HG02943 (cell line): Measurements from ENCODE around the gene RPP25L.
"Not testable (repeated sequence)": the region's sequence is repeated elsewhere in the genome, so short reads cannot be mapped to it uniquely, and the experiment has no call there.

Source experiments
- ATAC-seq: cut with Tn5 transposase; IDR thresholded peaks from one replicate; pipeline ENCODE4 v1.9.1; 2021; ENCODE audit warnings: mild to moderate bottlenecking, low read depth, moderate library complexity; ENCODE audit not compliant: unreplicated experiment

RPP25L gene, protein sequence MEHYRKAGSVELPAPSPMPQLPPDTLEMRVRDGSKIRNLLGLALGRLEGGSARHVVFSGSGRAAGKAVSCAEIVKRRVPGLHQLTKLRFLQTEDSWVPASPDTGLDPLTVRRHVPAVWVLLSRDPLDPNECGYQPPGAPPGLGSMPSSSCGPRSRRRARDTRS

DNA sequence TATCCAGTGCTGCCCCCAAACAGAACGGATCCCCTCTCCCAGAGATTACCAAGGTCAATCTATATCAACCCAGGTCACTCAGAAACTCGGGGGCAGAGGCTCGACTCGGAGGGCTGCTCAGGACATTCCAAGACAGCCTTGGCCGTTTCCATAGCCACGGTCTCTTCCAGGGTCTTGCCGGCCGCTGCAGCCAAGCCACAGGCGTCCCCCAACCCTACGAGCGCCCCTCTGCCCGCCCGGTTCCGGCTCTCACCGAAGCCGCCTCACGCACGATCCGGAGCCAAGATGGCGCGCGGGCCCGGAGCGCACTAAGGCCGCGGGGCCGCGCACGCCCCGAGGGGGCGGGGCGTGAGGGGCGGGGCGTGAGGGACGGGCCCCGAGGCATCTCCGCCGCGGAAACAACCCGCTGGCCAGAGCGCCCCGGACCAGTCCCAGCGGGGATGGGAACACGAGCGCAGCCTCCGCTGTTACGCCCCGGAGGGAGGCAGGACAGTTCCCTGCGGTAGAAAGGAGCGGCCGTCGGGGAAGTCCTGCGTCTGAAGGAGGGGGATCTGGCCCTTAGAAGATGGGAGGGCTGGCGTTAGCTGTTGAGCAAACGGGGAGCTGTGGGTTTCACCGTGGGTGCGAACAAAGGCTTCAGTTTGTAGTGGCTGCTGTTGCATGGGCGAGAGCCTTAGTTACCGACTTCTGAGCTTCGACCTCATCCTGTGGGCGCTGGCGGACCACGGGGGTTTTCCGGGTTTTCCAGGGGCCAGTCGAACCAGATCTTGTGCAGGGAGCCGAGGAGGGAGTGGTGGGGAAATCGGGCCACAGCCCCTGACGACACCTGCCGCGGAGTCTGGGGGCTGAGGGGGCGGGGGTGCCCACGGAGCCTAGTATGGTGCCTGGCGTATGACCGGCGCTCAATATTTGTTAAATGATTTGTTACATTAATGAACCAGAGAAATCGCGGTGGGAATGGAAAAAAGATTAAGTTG is at the start of gene RPP25L:
TSS of gene RPP25L (minus strand) at position 287 of the 977 bp plus-strand sequence. CDS start 801 bp downstream, outside the sequence.
- peak; percentile 88 for ATAC-seq

DNA sequence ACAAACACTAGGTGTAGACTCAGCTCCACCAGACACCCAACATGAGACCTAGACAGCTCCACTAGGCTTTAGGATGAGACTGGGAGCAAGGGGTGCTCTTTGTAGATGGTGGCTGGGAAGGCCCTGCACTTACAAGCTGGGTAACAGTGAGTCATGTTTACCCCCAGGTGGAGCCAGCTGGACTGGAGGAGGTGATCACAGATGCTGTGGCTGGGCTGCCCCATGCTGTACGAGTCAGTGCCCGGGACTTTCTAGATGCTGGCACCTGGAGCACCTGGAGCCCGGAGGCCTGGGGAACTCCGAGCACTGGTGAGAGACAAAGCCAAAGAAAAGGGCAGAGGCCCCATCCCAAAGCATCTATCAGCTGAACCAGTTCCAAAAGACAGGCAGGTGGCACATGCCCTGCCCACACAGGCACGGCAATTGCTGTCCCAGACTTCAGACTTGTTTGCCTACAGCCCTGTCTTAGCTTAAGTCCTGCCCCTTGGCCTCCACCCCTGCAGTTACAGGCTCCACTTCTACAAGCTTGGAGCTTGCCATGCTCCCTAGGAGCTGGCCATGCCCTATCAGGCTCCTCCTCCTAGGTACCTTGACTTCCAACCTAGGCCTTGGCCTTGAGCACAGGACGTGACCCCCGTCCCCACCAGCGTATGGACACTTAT is 47.8 kb upstream of the RPP25L start:
- no peak for ATAC-seq

DNA sequence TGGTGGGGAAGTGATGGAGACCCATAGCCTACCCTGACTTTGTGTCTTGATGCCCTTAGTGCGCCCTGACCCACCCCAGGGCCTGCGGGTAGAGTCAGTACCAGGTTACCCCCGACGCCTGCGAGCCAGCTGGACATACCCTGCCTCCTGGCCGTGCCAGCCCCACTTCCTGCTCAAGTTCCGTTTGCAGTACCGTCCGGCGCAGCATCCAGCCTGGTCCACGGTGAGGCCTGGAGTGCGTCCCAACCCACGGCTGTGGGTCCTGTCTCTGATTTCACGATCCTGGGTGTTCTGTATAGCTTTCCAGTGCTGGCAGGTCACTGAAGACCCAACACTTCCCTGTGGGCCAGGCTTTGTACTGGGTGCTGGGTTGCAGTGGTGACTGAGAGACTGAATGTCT is 46.6 kb upstream of the RPP25L start:
- ATAC-seq, result no peak

DNA sequence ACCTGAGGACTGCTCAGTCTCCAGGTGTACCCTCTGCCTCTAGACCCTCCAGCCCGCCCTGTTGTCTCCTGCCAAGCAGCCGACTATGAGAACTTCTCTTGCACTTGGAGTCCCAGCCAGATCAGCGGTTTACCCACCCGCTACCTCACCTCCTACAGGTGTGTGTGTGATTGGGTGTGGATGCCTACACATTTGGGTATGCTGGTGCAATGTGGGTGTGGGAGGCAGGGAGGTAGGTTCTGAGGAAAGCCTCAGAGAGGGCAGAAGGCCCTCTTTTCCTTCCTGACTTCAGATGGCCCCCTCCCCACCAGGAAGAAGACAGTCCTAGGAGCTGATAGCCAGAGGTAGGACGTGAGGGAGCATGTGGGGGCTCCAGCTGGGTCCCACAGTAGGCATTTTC is 45.1 kb upstream of the RPP25L start:
- no peak for ATAC-seq

DNA sequence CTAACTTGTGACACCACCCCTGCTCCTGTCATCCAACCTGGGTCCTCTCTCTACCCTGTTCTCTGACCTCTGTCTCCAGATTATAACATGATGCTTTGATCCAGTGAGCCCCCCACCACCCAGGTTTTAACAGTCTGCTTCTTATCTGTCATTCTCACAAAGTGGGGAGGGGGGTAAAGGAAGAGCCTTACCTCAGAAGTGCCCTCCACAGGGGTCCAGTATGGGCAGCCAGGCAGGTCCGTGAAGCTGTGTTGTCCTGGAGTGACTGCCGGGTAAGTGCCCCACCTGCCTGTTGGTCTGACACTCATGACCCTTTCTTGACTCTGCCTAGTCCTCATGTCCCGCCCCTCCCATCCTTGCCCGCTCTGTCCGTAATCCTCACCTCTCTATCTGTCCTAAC is 43.5 kb upstream of the RPP25L start:
- ATAC-seq, result no peak

DNA sequence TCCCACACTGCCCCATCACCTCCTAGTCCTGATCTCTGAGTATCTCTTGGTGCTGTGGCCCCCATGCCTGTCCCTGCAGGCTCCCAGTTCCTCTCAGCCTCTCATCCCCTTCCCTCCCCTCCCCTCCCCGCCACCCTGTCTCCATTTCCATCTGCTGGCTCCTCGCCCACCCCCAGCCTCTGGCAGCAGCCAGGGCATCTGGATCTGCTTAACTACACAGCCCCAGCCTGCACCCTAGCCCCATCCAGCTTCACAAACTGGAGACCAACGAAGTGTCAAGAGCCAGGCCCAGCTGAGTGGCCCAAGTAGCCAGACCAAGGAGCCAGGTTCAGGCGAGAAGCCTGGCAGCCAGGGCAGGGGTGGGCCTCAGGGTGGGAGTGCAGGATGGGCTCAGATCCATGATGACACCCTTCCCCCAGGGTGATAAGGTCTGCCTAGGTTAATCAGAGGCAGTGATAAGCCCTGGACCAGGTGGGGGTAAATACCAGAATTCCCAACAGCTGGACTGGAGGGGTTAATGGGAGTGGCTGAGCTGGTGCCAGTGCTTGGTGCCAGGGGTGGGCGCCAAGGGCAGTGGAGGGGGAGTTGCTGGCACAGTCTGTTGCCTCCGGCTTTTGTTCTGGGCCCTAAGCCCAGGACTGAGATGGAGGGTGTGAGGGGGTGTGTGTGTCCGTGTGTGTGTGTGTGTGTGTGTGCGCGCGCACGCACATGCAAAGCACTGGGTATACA is 42.6 kb upstream of the RPP25L start:
- no peak for ATAC-seq

DNA sequence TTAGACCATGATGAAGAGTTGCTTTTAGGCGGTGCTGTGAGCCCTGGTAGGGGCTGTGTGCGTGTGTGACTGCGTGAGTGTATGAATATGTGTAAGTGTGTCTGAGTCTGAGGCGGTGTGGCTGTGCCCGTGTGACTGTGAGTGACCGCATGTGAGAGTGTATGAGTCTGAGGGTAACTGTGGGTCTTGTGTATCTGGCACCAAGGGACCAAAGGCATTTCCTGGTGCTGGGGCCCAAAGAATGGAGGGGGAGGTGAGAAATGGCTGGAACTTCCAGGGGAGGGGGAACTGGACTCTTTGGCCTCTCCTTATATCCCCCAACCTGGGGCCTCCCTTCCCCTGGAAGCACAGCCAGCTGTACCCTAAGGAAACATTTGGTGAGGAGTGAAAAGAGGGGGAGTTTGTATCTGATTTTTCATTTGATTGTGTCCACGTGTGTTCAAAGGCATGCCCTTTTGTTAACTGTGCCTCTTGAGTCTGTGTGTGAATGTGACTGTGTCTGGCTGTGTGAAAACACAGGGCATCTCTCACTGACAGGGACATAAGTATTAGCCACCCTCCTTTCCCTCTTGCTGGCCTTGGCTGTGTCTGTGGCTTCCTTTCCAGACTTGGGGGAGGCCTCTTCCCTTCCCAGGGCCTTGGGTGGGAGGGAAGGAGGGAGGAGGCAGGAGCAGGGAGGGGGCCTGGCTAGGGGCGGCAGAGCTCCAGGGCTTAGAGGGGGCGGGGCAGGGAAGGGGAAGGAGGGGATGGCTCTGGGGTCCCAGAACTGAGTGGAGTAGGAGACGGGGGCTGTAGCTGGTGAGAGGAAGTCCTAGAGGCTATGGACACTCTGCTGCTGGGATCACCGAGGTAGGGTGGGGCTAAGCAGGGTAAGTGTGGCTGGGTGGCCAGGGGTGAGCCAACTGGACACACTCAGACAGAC is 41.5 kb upstream of the RPP25L start:
- ATAC-seq, result no peak

DNA sequence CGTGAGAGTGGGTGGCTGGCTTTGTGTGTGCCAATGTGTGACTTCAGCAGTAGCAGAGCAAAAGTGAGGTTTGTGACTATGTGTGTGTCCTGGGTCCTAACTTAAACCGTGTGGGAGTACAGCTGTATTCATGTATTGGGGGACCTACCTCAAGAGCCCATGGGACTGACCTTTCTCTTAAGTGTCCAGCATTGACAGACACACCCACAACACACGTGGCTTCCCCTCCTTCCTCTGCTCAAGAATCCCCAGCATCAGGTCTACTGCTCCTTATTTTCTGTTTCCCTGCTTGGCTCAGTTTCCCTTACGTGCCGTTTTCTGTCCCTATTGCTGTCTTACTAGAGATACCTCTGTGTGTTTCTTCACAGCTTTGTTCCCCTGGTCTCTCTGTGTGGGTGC is 40.7 kb upstream of the RPP25L start:
- ATAC-seq, result no peak

DNA sequence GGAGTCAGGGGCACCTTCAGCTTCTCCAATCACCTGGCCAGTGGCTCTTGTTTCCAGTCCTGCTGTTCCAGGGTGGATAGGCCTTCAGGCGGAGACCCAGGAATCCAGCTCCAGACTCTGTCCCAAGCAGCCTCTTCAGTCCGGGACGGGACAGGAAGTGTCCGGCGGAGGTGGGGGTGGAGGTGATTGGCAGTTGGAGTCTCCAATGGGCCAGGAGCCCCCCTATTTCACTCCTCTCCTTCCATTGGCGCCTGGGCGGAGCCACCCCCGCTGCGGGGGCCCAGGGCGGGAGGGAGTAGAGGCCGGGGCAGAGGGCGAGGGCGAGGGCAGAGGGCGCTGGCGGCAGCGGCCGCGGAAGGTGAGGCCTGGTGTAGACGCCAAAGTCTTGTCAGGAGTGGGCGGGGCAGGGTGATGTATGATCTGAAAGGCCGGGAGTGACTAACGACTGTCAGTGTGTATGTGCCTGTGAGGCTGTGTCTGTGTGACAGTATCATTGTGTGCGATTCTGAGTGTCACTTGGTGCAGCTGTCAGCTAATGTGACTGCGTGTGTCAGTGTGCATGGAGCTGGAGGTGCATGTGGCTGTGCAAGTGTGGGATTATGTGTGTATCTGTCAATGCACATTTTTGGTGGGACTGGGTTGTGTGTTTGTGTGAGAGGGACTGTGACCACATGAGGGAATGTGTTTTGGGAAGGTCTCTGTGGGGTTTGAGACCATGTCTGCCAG is 40.1 kb upstream of the RPP25L start, which contains the start of gene IL11RA:
TSS of gene IL11RA (plus strand) at position 310 of the 726 bp plus-strand sequence. CDS start 3,033 bp downstream, outside the sequence.
- no peak for ATAC-seq

DNA sequence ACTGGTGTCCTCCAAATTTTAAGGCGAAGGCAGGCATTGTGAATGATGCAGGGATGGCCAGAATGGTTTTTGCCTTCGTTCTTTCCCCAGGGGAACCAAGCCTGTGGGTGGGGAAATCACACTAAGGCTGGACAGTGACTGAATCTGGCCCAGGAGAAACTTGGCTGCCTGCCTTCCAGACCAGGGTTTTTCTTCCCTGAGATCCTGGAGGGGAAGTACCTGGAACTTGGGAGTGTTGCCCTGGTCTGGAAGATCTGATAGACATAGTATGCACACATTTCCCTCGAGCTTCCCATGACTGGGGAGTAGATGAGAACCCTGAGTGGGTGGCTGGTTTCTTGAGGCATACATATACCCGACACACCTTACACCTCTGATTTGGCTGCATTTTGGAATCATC is 39.4 kb upstream of the RPP25L start:
- no peak for ATAC-seq

DNA sequence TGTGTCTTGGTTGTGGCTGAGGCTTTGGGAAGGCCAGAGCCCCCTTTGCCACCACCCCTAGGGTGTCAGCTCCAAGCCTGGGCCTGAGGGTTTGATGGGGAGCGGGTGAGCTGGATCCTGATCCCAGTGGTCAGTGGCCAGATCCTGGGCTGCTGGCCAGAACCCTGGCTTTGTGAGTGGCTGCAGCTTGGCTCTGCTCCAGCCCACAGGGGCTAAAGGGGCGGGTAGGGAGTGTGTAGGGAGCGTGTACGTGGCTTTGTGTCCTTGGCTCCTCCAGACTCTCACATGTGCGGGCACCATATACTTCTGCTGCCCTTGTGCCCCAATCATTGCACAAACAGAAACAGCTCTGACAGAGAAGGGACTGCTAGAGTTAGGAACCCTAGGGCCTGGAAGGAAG is 38.9 kb upstream of the RPP25L start:
- ATAC-seq, result no peak

DNA sequence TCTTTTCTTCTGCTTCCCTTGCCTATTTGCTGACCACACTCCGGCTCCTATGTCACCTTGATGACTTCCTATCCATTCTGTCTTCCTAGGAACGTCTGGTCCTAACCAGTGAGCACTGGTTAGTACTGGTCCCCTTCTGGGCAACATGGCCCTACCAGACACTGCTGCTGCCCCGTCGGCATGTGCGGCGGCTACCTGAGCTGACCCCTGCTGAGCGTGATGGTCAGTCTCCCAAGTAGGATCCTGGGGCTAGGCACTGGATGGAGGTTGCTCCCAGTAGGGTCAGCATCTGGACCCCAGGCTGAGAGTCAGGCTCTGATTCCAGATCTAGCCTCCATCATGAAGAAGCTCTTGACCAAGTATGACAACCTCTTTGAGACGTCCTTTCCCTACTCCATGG is 36.8 kb upstream of the RPP25L start:
- ATAC-seq, result no peak

DNA sequence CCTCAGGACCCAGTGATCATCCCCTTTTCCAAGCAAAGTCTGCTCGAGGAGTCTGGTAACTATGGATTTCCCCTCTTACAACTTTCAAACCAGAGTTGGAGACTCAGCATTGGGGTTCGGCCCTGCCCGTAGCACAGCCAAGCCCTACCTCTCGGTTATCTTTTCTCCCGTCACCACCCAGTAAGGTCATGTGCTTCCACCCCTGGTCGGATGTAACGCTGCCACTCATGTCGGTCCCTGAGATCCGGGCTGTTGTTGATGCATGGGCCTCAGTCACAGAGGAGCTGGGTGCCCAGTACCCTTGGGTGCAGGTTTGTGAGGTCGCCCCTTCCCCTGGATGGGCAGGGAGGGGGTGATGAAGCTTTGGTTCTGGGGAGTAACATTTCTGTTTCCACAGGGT is 35.8 kb upstream of the RPP25L start:
- no peak for ATAC-seq

DNA sequence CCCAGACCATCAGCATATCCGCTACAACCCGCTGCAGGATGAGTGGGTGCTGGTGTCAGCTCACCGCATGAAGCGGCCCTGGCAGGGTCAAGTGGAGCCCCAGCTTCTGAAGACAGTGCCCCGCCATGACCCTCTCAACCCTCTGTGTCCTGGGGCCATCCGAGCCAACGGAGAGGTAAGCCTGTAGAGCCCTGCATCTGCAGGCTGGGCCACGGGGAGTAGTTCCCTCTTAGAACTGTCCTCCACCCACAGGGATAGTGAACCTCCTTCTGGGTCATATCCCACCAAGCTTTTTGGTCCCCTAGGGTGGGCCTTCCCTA is 35.1 kb upstream of the RPP25L start:
- no peak for ATAC-seq

DNA sequence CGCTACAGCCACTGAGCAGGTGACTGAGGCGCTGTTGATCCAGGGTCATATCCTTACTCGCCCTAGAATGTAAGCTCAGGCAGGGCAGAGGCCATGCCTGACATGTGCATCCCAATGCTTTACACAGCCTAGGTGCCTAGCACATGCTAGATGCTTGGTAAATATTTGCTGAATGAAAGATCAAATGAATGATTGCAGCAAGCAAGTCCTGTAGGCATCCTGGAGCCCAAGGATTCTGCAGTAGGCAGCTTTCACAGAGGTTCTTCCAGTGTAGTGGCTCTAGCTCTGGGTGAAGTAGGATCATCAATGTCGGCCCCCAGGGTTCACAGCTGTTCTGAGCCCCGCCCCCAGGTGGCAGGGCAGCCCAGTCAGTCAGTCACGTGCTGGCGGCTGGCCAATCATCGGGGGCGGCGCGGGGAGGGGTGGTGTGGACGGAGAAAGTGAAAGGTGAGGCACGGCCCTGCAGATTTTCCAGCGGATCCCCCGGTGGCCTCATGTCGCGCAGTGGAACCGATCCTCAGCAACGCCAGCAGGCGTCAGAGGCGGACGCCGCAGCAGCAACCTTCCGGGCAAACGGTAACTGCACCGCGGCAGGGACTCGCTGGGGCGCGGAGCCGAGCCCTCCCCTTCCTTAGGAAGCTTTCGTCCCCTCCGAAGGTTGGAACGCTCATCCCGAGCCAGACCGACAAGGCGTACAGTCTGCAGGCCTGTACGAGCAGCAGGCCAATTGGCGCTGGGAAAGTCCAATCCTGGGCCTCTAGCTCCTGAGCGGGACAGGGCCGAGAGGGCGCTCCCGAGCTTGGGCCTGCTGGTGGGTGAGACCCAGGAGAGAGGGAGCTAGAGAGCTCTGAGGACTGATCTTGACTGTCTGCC is 34.5 kb upstream of the RPP25L start, which contains the start of gene GALT:
TSS of gene GALT (plus strand) at position 465 of the 873 bp plus-strand sequence. CDS start at position 495, 30 bp downstream.
- peak; percentile 92 for ATAC-seq

DNA sequence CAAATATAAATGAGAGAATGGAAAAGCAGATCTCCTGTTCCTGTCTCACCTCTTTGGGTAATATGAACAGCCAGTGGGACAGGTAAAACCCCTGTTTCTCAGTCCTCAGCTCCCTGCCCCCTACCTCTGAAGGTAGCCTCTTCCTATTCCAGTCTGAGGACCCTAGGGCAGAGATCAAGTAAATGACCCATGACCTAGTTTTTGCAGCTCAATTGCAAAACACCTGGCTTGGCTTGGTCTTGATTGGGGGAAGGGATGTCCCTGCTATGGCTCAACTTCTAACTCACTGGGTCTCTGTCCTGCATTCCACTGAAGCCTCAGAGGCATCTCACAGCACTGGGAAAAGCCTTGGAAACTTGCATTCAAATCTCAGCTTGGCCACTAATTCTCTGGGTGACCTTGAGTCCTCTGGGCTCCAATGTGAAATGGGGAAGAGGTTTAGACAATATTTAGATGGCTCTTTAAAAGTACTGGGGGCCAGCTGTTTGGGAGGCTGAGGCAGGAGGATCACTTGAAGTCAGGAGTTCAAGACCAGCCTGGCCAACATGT is 32.9 kb upstream of the RPP25L start:
- ATAC-seq, result no peak

DNA sequence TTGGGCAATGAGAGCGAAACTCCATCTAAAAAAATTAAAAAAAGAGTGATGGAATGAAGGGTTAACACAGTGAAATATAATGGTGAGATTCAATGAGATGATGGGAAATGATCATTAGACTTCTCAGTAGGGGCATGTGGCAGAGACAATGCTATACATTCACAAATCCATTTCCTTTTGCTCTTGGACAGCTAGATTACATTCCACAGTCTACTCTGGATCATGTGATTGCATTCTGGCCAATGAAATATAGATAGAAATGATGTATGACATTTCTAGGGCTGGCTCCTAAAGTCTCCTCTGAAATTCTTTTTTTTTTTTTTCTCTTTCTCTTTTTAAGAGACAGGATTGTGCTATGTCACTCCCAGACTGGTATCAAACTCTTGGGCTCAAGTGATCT is 30.8 kb upstream of the RPP25L start:
- ATAC-seq, result no peak

DNA sequence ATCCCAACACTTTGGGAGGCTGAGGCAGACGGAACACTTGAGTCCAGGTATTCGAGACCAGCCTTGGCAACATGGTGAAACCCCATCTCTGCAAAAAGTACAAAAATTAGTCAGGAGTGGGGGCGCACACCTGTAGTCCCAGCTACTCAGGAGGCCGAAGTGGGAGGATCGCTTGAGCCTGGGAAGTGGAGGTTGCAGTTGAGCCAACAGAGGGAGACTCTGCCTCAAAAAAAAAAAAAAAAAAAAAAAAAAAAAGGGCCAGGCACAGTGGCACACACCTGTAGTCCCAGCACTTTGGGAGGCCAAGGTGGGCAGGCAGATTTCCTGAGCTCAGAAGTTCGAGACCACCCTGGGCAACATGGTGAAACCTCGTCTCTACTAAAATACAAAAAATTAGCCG is 27.4 kb upstream of the RPP25L start:
- ATAC-seq, result not testable (repeated sequence)
